GM23248 (cell line): Measurements from ENCODE around the gene TMEM132C.

Experiments
- EZH2 ChIP-seq: fragments of 200-600 bp; sonication (generic); IDR thresholded peaks from 2 replicates; pipeline ENCODE4 v1.6.1; 2018; ENCODE audit warnings: antibody characterized with exemption, mild to moderate bottlenecking; ENCODE audit not compliant: insufficient read depth, poor library complexity, severe bottlenecking
- EZH2phosphoT487 ChIP-seq: fragments of 200-600 bp; sonication (generic); IDR thresholded peaks from 2 replicates; pipeline ENCODE4 v1.6.1; 2018; ENCODE audit warnings: antibody characterized with exemption, moderate library complexity, mild to moderate bottlenecking, low read depth; ENCODE audit not compliant: insufficient read depth

DNA sequence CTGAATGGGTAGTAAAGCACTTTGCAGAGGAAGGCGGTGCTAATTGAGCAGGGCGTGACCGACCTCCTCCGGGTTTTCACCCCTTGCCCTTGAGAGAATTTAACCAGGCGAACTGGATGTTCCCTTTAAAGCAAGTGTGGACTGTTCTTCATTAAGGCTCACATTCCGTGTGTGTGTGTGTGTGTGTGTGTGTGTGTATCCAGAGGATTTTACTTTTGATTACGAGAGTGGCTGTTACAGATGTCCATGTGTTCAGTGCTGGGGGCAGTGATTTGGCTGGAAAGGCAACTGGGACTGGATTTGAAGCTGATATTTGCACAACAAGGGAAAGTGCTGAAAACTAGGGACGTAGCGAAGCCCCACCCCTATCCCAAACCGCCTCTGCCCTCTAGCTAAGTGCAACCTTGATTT is 2.2 kb downstream of the TMEM132C start:
- TF ChIP-seq EZH2phosphoT487 (no peak), EZH2 (no peak)
